SK-N-SH treated with all-trans-retinoic acid at 6 μM for 48 hours (cell line): ENCODE measurements around the gene TMEM183A.
A peak's percentile ranks its signal among the peaks of the same experiment; 100 is the strongest.

Experiments
- ATAC-seq: fragments of 200-7000 bp; cut with Tn5 transposase; 3 replicates; pipeline ENCODE4 v1.9.1; 2020; ENCODE audit warnings: mild to moderate bottlenecking, moderate library complexity
- ARNTL ChIP-seq: fragments of 450-650 bp; formaldehyde crosslinking; IDR thresholded peaks from 2 replicates; pipeline ENCODE4 v1.5.0; 2020; ENCODE audit warnings: low read depth, mild to moderate bottlenecking, moderate library complexity, borderline replicate concordance
- CSDC2 ChIP-seq: fragments of 250-450 bp; sonication (Bioruptor Pico); IDR thresholded peaks from 2 replicates; pipeline ENCODE4 v1.5.0; 2020; ENCODE audit warnings: mild to moderate bottlenecking, moderate library complexity
- ESRRG ChIP-seq: fragments of 250-450 bp; sonication (Bioruptor Pico); IDR thresholded peaks from 2 replicates; pipeline ENCODE4 v1.6.1; 2021; ENCODE audit warnings: mild to moderate bottlenecking
- GLIS3 ChIP-seq: fragments of 250-450 bp; sonication (Bioruptor Pico); IDR thresholded peaks from 2 replicates; pipeline ENCODE4 v1.5.0; 2020; ENCODE audit warnings: mild to moderate bottlenecking, moderate library complexity
- ISL1 ChIP-seq: fragments of 250-450 bp; sonication (Bioruptor Pico); IDR thresholded peaks from 2 replicates; pipeline ENCODE4 v2.1.2; 2022; ENCODE audit warnings: mild to moderate bottlenecking, moderate library complexity
- OSR1 ChIP-seq: fragments of 250-450 bp; sonication (Bioruptor Pico); IDR thresholded peaks from 2 replicates; pipeline ENCODE4 v1.8.0; 2022; ENCODE audit warnings: moderate library complexity, mild to moderate bottlenecking, inconsistent platforms
- PPARA ChIP-seq: fragments of 250-450 bp; sonication (Bioruptor Pico); IDR thresholded peaks from 2 replicates; pipeline ENCODE4 v1.5.0; 2020; ENCODE audit warnings: mild to moderate bottlenecking, borderline replicate concordance
- RARB ChIP-seq: fragments of 250-450 bp; sonication (Bioruptor Pico); IDR thresholded peaks from 2 replicates; pipeline ENCODE4 v1.8.0; 2021; ENCODE audit warnings: mild to moderate bottlenecking, moderate library complexity
- SNAI2 ChIP-seq: fragments of 250-450 bp; sonication (Bioruptor Pico); IDR thresholded peaks from 2 replicates; pipeline ENCODE4 v1.5.0; 2020; ENCODE audit warnings: mild to moderate bottlenecking, moderate library complexity
- TCF4 ChIP-seq: fragments of 250-450 bp; sonication (Bioruptor Pico); IDR thresholded peaks from 2 replicates; pipeline ENCODE4 v1.8.0; 2021; ENCODE audit warnings: mild to moderate bottlenecking, moderate library complexity, borderline replicate concordance
- TOX ChIP-seq: fragments of 250-450 bp; sonication (Bioruptor Pico); IDR thresholded peaks from 2 replicates; pipeline ENCODE4 v1.8.0; 2021; ENCODE audit warnings: mild to moderate bottlenecking, moderate library complexity, borderline replicate concordance
- ZC3H10 ChIP-seq: fragments of 250-450 bp; sonication (Bioruptor Pico); IDR thresholded peaks from 2 replicates; pipeline ENCODE4 v1.5.1; 2021; ENCODE audit warnings: mild to moderate bottlenecking, moderate library complexity
- ZFP3 ChIP-seq: fragments of 250-450 bp; sonication (Bioruptor Pico); IDR thresholded peaks from 2 replicates; pipeline ENCODE4 v1.5.0; 2020; ENCODE audit warnings: mild to moderate bottlenecking, moderate library complexity
- ZNF8 ChIP-seq: fragments of 450-650 bp; formaldehyde crosslinking; IDR thresholded peaks from 2 replicates; pipeline ENCODE4 v1.5.0; 2020; ENCODE audit warnings: mild to moderate bottlenecking, moderate library complexity
- TF ChIP-seq, protein P1 (sequence below): fragments of 250-450 bp; sonication (Bioruptor Pico); IDR thresholded peaks from 2 replicates; pipeline ENCODE4 v1.8.0; 2021; ENCODE audit warnings: low read depth, mild to moderate bottlenecking, moderate library complexity, borderline replicate concordance
- TF ChIP-seq, protein P2 (sequence below): fragments of 250-450 bp; sonication (Bioruptor Pico); IDR thresholded peaks from 2 replicates; pipeline ENCODE4 v1.5.1; 2021; ENCODE audit warnings: mild to moderate bottlenecking, moderate library complexity
- TF ChIP-seq, protein P3 (sequence below): fragments of 250-450 bp; sonication (Bioruptor Pico); IDR thresholded peaks from 2 replicates; pipeline ENCODE4 v1.5.0; 2020; ENCODE audit warnings: mild to moderate bottlenecking, moderate library complexity
- TF ChIP-seq, protein P4 (sequence below): fragments of 250-450 bp; sonication (Bioruptor Pico); IDR thresholded peaks from 2 replicates; pipeline ENCODE4 v1.5.1; 2020; ENCODE audit warnings: low read depth, mild to moderate bottlenecking, moderate library complexity

The TMEM183A gene

DNA sequence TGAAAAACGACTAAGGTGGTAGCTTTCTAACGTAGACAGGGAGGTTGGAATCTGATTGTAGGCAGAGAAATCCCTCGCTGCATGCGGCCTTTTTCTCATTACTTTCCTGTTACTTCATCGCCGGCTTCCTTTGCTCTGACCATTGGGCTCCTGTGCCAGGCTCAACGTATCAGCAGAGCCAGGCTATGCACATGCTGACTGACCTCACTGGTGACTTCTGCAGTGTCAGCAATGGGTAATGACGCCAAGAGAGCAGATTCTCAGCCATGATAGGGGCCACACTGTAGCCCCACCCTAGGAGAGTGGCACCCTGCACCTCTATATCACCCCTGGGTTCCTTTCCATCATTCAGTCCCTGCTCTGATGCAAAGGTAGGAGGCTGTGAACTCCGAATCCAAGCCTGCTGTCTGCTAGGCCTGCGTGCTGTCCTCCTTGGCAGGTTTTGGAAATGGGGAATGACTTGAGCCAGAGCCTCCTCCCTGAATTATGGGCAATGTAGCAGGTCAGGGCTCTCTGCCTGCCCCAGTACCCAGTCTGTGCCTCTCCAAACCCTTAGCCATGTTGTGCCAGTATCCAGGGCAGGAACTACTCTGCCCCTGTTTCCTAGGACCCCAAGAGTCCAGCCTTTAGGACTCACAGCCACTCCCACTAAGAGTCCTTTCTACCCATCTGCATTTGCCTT lies 30.5 kb downstream of the TMEM183A start:
- ATAC-seq = peak; percentile 10
- TF ChIP-seq ZC3H10 = no peak

DNA sequence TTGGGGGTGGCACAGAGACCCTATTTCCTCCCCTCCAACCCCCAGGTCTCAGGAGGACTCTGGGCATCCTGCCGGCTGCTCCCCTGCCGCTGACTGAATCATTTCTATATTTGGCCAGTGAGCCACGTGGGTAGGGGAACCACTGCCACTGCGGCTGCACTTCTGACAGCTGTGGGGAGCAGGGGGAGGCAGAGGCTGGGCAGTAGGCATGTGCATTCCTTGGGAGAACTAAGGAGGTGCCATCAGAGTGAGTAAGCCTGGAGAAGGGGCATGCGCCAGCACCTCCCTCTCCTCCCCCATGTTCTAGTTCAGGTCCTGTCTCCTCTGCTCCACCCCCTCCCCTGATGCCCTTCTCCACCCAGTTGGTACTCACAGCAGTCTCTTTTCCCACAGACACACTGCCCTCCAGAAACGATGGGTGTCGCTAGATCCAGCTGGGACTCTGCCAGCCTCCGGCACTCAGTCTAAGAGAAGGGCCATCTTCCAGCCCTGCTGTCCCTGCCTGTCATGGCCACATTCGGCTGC lies 31.1 kb downstream of the TMEM183A start:
- TF ChIP-seq, protein P1, sequence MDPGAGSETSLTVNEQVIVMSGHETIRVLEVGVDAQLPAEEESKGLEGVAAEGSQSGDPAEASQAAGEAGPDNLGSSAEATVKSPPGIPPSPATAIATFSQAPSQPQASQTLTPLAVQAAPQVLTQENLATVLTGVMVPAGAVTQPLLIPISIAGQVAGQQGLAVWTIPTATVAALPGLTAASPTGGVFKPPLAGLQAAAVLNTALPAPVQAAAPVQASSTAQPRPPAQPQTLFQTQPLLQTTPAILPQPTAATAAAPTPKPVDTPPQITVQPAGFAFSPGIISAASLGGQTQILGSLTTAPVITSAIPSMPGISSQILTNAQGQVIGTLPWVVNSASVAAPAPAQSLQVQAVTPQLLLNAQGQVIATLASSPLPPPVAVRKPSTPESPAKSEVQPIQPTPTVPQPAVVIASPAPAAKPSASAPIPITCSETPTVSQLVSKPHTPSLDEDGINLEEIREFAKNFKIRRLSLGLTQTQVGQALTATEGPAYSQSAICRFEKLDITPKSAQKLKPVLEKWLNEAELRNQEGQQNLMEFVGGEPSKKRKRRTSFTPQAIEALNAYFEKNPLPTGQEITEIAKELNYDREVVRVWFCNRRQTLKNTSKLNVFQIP (CRISPR knock-in tag) = no peak
- TF ChIP-seq, protein P2, sequence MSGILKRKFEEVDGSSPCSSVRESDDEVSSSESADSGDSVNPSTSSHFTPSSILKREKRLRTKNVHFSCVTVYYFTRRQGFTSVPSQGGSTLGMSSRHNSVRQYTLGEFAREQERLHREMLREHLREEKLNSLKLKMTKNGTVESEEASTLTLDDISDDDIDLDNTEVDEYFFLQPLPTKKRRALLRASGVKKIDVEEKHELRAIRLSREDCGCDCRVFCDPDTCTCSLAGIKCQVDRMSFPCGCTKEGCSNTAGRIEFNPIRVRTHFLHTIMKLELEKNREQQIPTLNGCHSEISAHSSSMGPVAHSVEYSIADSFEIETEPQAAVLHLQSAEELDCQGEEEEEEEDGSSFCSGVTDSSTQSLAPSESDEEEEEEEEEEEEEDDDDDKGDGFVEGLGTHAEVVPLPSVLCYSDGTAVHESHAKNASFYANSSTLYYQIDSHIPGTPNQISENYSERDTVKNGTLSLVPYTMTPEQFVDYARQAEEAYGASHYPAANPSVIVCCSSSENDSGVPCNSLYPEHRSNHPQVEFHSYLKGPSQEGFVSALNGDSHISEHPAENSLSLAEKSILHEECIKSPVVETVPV (CRISPR knock-in tag) = no peak
- TF ChIP-seq ARNTL (no peak), SNAI2 (no peak), TCF4 (CRISPR knock-in tag) (no peak), CSDC2 (CRISPR knock-in tag) (no peak)
- peak; percentile 89 for ATAC-seq

DNA sequence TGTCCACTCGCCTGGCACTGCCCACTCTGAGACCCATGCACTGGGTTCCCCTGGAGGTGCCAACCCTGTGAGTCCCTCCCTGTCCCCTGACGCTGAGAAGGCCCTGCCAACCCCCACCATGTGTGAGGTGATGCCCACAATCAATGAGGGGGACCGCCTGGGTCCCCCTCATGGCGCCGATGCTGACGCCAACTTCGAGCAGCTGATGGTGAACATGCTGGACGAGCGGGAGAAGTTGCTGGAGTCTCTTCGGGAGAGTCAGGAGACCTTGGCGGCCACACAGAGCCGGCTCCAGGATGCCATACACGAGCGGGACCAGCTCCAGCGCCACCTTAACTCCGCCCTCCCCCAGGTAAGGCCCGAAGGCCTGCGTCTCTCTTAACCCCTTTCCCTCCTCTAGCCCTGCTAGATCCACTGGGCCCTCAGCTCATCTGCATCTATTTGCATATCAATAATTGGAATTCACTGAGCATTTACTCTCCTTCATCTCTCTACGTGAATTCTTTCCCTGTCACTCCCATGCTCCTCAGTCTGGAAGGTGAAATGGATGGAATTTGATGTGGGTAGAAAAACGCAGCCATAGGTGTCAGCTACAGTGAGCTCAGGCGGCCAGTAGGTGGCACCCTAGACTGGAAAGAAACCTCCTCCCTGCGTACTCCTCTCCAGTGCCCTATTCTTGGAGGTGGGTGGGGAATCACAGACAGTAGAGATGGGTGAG lies 31.9 kb downstream of the TMEM183A start:
- no peak for TF ChIP-seq ZNF8 (CRISPR knock-in tag)
- TF ChIP-seq ZC3H10 = no peak
- TF ChIP-seq RARB = no peak
- no peak for TF ChIP-seq ARNTL
- TF ChIP-seq CSDC2 (CRISPR knock-in tag) = no peak
- TF ChIP-seq ZFP3 (CRISPR knock-in tag) = no peak
- TF ChIP-seq GLIS3 (CRISPR knock-in tag) = no peak
- TF ChIP-seq, protein P3, sequence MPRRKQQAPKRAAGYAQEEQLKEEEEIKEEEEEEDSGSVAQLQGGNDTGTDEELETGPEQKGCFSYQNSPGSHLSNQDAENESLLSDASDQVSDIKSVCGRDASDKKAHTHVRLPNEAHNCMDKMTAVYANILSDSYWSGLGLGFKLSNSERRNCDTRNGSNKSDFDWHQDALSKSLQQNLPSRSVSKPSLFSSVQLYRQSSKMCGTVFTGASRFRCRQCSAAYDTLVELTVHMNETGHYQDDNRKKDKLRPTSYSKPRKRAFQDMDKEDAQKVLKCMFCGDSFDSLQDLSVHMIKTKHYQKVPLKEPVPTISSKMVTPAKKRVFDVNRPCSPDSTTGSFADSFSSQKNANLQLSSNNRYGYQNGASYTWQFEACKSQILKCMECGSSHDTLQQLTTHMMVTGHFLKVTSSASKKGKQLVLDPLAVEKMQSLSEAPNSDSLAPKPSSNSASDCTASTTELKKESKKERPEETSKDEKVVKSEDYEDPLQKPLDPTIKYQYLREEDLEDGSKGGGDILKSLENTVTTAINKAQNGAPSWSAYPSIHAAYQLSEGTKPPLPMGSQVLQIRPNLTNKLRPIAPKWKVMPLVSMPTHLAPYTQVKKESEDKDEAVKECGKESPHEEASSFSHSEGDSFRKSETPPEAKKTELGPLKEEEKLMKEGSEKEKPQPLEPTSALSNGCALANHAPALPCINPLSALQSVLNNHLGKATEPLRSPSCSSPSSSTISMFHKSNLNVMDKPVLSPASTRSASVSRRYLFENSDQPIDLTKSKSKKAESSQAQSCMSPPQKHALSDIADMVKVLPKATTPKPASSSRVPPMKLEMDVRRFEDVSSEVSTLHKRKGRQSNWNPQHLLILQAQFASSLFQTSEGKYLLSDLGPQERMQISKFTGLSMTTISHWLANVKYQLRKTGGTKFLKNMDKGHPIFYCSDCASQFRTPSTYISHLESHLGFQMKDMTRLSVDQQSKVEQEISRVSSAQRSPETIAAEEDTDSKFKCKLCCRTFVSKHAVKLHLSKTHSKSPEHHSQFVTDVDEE (CRISPR knock-in tag) = no peak
- TF ChIP-seq, protein P2 (CRISPR knock-in tag) = no peak
- ATAC-seq = peak; percentile 88

DNA sequence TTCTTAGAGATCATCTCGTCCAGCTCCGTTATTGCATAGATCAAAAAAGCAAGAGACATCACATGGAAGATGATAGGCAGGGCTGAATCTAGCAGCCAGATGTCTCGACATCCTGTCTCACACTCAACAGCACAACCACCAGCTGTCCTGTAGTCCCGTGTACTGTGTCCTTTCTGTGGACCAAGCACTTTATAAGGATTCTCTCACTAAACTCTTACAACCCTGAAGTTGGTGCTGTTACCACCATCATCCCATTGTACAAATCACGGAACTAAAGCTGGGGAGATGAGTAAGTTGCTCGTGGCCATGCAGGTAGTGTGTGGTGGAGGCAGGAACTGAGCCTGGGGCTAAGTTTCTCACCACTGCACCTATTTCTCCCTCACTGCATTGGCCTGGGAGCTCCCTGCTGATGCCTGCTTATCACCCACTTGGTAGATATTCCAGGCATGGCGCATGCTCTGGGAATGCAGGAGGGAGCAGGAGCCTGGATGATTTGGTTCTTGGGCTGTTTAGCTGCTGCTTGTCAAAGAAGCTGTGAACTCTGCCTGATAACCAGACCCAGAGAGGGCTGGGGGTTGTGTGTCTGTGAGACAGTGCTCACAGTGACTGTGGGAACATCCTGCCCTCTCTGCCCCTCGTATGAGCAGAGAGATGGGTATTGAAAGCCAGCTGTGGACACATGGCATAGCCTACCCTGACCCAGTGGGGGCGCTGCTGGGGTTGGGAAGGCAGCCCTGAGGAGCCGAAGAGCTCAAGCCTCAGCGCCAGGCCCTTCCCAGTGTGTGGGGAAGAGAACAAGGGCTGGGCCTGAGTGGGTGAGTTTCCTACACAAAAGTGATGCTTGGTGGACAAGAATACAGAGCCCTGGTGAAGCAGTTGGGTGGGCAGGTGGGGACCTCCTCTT lies 32.7 kb downstream of the TMEM183A start:
- peak; percentile 0; the same call in 2 of the 3 replicates for ATAC-seq
- TF ChIP-seq, protein P4, sequence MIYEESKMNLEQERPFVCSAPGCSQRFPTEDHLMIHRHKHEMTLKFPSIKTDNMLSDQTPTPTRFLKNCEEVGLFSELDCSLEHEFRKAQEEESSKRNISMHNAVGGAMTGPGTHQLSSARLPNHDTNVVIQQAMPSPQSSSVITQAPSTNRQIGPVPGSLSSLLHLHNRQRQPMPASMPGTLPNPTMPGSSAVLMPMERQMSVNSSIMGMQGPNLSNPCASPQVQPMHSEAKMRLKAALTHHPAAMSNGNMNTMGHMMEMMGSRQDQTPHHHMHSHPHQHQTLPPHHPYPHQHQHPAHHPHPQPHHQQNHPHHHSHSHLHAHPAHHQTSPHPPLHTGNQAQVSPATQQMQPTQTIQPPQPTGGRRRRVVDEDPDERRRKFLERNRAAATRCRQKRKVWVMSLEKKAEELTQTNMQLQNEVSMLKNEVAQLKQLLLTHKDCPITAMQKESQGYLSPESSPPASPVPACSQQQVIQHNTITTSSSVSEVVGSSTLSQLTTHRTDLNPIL (CRISPR knock-in tag) = no peak
- TF ChIP-seq PPARA (CRISPR knock-in tag) = no peak
- TF ChIP-seq ISL1 (CRISPR knock-in tag) = no peak
- TF ChIP-seq, protein P2 (CRISPR knock-in tag) = no peak
- TF ChIP-seq, protein P3 (CRISPR knock-in tag) = no peak
- no peak for TF ChIP-seq ZC3H10
- no peak for TF ChIP-seq OSR1 (CRISPR knock-in tag)
- TF ChIP-seq ESRRG = no peak
- no peak for TF ChIP-seq ZFP3 (CRISPR knock-in tag)
- no peak for TF ChIP-seq TOX
- TF ChIP-seq, all 23 proteins: peak for 0
